Measurements from ENCODE around the gene GHRH. TPM values are rescaled to one million over a fixed set of nuclear protein-coding genes. Genes with fewer than 3 reads are reported as not detected.

The GHRH gene
- total RNA-seq, 2 donors from 2014 or later, result not detected

DNA sequence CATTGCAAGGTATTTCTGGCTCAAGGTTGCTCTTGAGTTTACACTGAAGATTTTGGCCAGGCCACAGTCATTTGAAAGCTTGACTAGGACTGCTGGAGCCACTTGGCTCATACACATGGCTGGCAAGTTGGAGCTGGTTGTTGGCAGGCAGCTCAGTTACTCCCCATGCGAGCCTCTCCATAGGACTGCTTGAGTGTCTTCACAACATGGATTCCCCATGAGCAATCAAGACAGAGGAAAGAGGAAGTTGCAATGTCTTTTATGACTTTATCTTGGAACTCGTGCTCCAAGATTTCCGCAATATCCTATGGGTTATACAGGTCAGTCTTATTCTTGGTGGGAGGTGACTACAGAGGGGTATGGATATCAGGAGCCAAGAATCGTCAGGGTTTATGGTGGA lies 26.5 kb upstream of the GHRH start:
- WGBS, 2 donors, result 65 to 70% methylated on average over 4 of the region's 4 CpGs
- H3K4me3 ChIP-seq, result no peak overlapping the region
- no peak overlapping the region for H3K27ac ChIP-seq
- DNase-seq (peak in 3 of 4 donors; percentile 27 to 53 (median 41)), ATAC-seq (peak; percentile 22)
- TF ChIP-seq POLR2A (IDR thresholded peaks at IDR 0.05), result no peak
- TF ChIP-seq, protein P1, sequence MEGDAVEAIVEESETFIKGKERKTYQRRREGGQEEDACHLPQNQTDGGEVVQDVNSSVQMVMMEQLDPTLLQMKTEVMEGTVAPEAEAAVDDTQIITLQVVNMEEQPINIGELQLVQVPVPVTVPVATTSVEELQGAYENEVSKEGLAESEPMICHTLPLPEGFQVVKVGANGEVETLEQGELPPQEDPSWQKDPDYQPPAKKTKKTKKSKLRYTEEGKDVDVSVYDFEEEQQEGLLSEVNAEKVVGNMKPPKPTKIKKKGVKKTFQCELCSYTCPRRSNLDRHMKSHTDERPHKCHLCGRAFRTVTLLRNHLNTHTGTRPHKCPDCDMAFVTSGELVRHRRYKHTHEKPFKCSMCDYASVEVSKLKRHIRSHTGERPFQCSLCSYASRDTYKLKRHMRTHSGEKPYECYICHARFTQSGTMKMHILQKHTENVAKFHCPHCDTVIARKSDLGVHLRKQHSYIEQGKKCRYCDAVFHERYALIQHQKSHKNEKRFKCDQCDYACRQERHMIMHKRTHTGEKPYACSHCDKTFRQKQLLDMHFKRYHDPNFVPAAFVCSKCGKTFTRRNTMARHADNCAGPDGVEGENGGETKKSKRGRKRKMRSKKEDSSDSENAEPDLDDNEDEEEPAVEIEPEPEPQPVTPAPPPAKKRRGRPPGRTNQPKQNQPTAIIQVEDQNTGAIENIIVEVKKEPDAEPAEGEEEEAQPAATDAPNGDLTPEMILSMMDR (IDR thresholded peaks at IDR 0.05), result no peak
- H3K4me1 ChIP-seq, result peaks cover 21% of the 10 kb centered on the region
- intact Hi-C loops (cut with DNase I), result no loop called here
- H3K27me3 ChIP-seq, result no peaks in the 10 kb centered on the region
- H3K9me3 ChIP-seq, result no peaks in the 10 kb centered on the region
- H3K36me3 ChIP-seq (replicated peaks in 1 of 2; ENCODE audit: insufficient read depth in 1 of 2, low read depth in 2 of 2), result no peaks in the 10 kb centered on the region

DNA sequence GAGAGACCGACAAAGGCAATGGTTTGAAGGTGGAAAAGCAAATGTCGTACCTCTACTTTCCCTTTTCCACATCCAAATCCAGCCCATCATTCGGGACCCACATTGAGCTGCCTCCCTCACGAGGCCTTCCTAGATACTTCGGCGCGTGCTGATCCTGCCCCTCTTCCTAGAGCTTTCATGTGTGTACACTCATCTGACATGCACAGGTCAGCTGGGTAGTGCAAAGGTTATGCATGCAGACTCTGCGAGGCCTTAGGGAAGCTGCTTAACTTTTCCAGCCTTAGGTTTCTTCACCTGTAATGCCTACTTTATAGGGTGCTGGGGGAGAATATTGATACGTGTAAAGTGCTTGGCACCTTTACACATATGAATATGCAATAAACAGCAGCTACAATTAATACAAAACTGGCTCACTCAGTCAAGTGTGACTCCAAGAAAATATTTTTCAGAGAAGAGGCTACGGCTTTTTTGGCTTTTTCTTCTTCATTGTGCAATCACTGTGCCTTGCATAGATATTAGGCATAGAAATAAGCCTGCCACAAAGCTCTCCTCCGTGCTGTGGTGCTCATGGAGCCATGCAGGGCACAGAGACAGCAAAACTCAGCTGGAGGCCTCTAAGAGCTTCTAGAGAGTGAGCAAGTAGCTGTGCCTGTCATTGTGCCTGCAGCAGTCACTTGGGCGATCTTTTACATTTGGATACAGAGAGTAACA lies 24.2 kb upstream of the GHRH start:
- TF ChIP-seq POLR2A (IDR thresholded peaks at IDR 0.05), result no peak
- TF ChIP-seq, protein P1 (IDR thresholded peaks at IDR 0.05), result no peak
- intact Hi-C loops (cut with DNase I), result no loop called here
- Histone ChIP-seq H3K36me3 (replicated peaks in 1 of 2; ENCODE audit: insufficient read depth in 1 of 2, low read depth in 2 of 2) (no peaks in the 10 kb centered on the region), H3K9me3 (no peaks in the 10 kb centered on the region), H3K4me3 (no peak overlapping the region), H3K4me1 (peaks cover 15% of the 10 kb centered on the region), H3K27me3 (no peaks in the 10 kb centered on the region), H3K27ac (no peak overlapping the region)
- no peak for DNase-seq
- ATAC-seq, result no peak
- 59 to 60% methylated on average over 12 of the region's 12 CpGs for WGBS, 2 donors

DNA sequence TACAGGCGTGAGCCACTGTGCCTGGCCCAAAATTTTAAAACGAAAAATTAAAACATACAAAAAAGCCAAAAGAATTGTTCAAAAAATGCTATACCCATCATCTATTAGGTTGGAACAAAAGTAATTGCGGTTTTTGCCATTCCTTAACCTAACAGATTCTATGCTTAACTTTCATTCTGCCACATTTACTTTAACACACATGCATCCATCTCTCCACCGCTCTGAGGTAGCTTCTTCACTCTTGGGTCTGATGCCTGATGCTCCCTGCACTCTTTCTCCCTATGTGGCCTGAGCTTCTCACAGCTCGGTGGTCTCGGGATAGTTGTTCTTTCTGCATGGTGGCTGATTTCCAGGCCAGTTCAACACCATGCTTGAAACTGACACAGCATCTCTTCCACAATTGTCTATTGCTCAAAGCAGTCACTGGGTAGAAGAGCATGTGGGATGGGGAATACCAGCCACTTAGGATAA lies 23.1 kb upstream of the GHRH start:
- Histone ChIP-seq H3K27ac (no peak overlapping the region), H3K36me3 (replicated peaks in 1 of 2; ENCODE audit: insufficient read depth in 1 of 2, low read depth in 2 of 2) (no peaks in the 10 kb centered on the region), H3K9me3 (no peaks in the 10 kb centered on the region), H3K4me3 (no peak overlapping the region), H3K4me1 (peaks cover 7% of the 10 kb centered on the region), H3K27me3 (no peaks in the 10 kb centered on the region)
- DNase-seq, result no peak
- intact Hi-C loops (cut with DNase I), result no loop called here
- TF ChIP-seq, protein P1 (IDR thresholded peaks at IDR 0.05), result no peak
- TF ChIP-seq POLR2A (IDR thresholded peaks at IDR 0.05), result no peak
- whole genome bisulfite sequencing, 2 donors, result 69 to 86% methylated on average over 6 of the region's 6 CpGs
- no peak for ATAC-seq

DNA sequence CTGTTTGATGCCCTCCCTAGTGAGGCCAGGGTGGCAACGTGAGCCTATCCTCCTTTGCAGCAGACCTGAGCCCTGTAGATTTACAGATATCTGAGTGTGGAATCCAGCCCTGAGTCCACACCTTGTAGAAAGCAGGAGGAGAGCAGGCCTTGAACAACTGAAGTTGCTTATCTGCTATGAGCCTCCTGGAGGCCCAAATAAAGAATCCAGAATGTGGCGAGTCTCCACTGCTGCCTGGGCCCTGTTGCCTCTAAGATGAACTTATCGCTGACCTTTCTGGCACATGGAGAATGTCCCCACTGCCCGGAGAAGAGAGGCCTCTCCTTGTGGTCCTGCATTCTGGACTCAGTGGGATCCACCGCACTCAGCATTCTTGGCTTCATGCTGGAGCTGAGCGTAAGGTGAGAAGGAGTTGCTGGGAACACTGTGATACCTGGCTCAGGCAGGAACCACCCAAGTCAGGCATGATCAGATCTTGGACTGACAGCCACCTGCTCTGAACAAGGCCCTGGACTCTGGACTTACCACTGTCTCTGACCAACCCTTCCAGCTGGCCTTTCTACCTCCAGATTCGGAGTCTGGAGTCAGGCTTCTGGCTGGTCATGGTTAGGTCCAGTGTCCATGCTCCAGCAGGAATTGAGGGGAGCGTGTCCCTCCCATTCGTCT lies 22.0 kb upstream of the GHRH start:
- H3K36me3 ChIP-seq (replicated peaks in 1 of 2; ENCODE audit: insufficient read depth in 1 of 2, low read depth in 2 of 2), result no peaks in the 10 kb centered on the region
- no peak overlapping the region for H3K4me3 ChIP-seq
- ATAC-seq (no peak), DNase-seq (no peak)
- TF ChIP-seq, protein P1 (IDR thresholded peaks at IDR 0.05), result no peak
- no peak for TF ChIP-seq POLR2A (IDR thresholded peaks at IDR 0.05)
- intact Hi-C loops (cut with DNase I), result no loop called here
- 79 to 82% methylated on average over 9 of the region's 9 CpGs for WGBS, 2 donors
- peaks cover 4% of the 10 kb centered on the region for H3K4me1 ChIP-seq
- no peaks in the 10 kb centered on the region for H3K27me3 ChIP-seq
- H3K9me3 ChIP-seq, result no peaks in the 10 kb centered on the region
- no peak overlapping the region for H3K27ac ChIP-seq
